ENCODE measurements around the gene SLIT1.

DNA sequence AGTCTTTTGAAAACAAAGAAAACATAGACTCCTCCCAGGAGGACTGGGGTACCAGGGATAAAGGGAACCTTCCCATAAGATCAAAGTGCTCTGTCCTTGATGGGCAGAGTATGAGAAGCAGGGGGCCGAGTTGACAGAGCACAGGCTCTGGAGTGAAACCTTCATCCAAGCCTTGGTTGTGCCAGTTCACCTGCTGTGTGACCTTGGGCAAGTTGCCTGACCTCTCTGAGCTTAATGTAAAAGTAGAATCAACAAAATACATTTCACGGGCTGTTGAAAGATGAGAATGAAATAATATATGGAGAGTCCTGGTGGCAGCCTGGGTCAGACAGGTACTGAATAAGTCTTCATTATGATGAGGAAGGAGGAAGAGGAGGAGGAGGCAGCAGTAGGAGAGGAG is 69.9 kb downstream of the SLIT1 start:
- TF ChIP-seq REST (IDR thresholded peaks at IDR 0.05; ENCODE audit: low read depth) (no peak), RAD21 (IDR thresholded peaks at IDR 0.05; ENCODE audit: low read depth) (no peak), EP300 (IDR thresholded peaks at IDR 0.05; ENCODE audit: borderline replicate concordance) (no peak), MAX (IDR thresholded peaks at IDR 0.05) (no peak), CEBPB (IDR thresholded peaks at IDR 0.05) (no peak), TAF1 (IDR thresholded peaks at IDR 0.05; ENCODE audit: low read depth) (no peak), USF1 (IDR thresholded peaks at IDR 0.05) (no peak), FOXM1 (IDR thresholded peaks at IDR 0.05; ENCODE audit: borderline replicate concordance, low read depth) (no peak), TEAD4 (IDR thresholded peaks at IDR 0.05) (no peak), ZBTB7A (IDR thresholded peaks at IDR 0.05; ENCODE audit: low read depth) (no peak), YY1 (IDR thresholded peaks at IDR 0.05; ENCODE audit: low read depth) (no peak), TCF12 (IDR thresholded peaks at IDR 0.05; ENCODE audit: low read depth) (no peak), EGR1 (IDR thresholded peaks at IDR 0.05) (no peak), CREB1 (IDR thresholded peaks at IDR 0.05; ENCODE audit: low read depth) (no peak)
